ENCODE results near the gene CLRN1. TPM values are rescaled to one million over a fixed set of nuclear protein-coding genes. Genes with fewer than 3 reads are reported as not detected.

CLRN1 gene
- total RNA-seq, 1 experiment from 2014 or later = not detected

- TF ChIP-seq CTCF (conservative IDR thresholded peaks at IDR 0.05) (no peak), EZH2 (IDR thresholded peaks at IDR 0.05; ENCODE audit: low read depth) (no peak)
- intact Hi-C loops (cut with micrococcal nuclease; ENCODE audit: unreplicated experiment) = no loop called here
- H3K27me3 ChIP-seq (ENCODE audit: insufficient read depth, low read depth) = peaks cover 14% of the 10 kb centered on the region; the same call in 1 of the 2 replicates
Observed at GRCh38 chr3:150905339-150905738, 67.2 kb downstream of the CLRN1 start, which contains the start of gene MINDY4B. Gene MINDY4B (minus strand): TSS chr3:150905439. CDS start chr3:150905439, 0 bp downstream.

GRCh38 chr3:150902988-150903387 is 69.5 kb downstream of the CLRN1 start:
- CTCF ChIA-PET = no interaction called here
- Histone ChIP-seq H3K27me3 (ENCODE audit: insufficient read depth, low read depth) (peaks cover 6% of the 10 kb centered on the region; the same call in 1 of the 2 replicates), H3K9me2 (ENCODE audit: insufficient read depth) (no peaks in the 10 kb centered on the region), H3K4me3 (no peak overlapping the region), H3K4me2 (no peak overlapping the region), H4K20me1 (ENCODE audit: insufficient read depth) (no peaks in the 10 kb centered on the region), H3K4me1 (replicated peaks; ENCODE audit: insufficient read depth) (no peaks in the 10 kb centered on the region), H3K9me3 (ENCODE audit: insufficient read depth, low read depth) (no peaks in the 10 kb centered on the region), H2AFZ (no peak overlapping the region), H3K27ac (no peak overlapping the region), H3K36me3 (ENCODE audit: low read depth) (no peaks in the 10 kb centered on the region), H3K79me2 (ENCODE audit: low read depth) (no peaks in the 10 kb centered on the region), H3F3A (ENCODE audit: insufficient read depth, low read depth) (no peaks in the 10 kb centered on the region)
- no TSS peak for BruUV-seq (replicated peaks)
- TF ChIP-seq EZH2 (IDR thresholded peaks at IDR 0.05; ENCODE audit: low read depth) = no peak
- no peak for TF ChIP-seq CTCF (conservative IDR thresholded peaks at IDR 0.05)
- no peak for DNase-seq
- POLR2A ChIA-PET (ENCODE audit: unreplicated experiment) = no interaction called here
- intact Hi-C loops (cut with micrococcal nuclease; ENCODE audit: unreplicated experiment) = no loop called here

More at GRCh38 chr3:150905339-150905738, 67.2 kb downstream of the CLRN1 start, which contains the start of gene MINDY4B:
- no peak for DNase-seq
- Histone ChIP-seq H4K20me1 (ENCODE audit: insufficient read depth) (no peaks in the 10 kb centered on the region), H3K9me3 (ENCODE audit: insufficient read depth, low read depth) (no peaks in the 10 kb centered on the region), H3K27ac (no peak within 1 kb of the TSS), H3K4me3 (no peak within 1 kb of the TSS), H3K36me3 (ENCODE audit: low read depth) (no peaks in the 10 kb centered on the region), H3K4me1 (replicated peaks; ENCODE audit: insufficient read depth) (no peaks in the 10 kb centered on the region), H3K4me2 (no peak within 1 kb of the TSS), H2AFZ (no peak within 1 kb of the TSS), H3F3A (ENCODE audit: insufficient read depth, low read depth) (no peaks in the 10 kb centered on the region), H3K79me2 (ENCODE audit: low read depth) (no peaks in the 10 kb centered on the region), H3K9me2 (ENCODE audit: insufficient read depth) (no peaks in the 10 kb centered on the region)
- POLR2A ChIA-PET (ENCODE audit: unreplicated experiment) = no interaction called here
- BruUV-seq (replicated peaks) = no TSS peak
- CTCF ChIA-PET = no interaction called here

GRCh38 chr3:150901793-150902192 is 70.7 kb downstream of the CLRN1 start:
- no TSS peak for BruUV-seq (replicated peaks)
- TF ChIP-seq CTCF (conservative IDR thresholded peaks at IDR 0.05) (no peak), EZH2 (IDR thresholded peaks at IDR 0.05; ENCODE audit: low read depth) (no peak)
- CTCF ChIA-PET = no interaction called here
- Histone ChIP-seq H3K4me3 (no peak overlapping the region), H3K4me2 (no peak overlapping the region), H3K27ac (no peak overlapping the region), H3K4me1 (replicated peaks; ENCODE audit: insufficient read depth) (no peaks in the 10 kb centered on the region), H3K36me3 (ENCODE audit: low read depth) (no peaks in the 10 kb centered on the region), H3F3A (ENCODE audit: insufficient read depth, low read depth) (no peaks in the 10 kb centered on the region), H2AFZ (no peak overlapping the region), H3K9me2 (ENCODE audit: insufficient read depth) (no peaks in the 10 kb centered on the region), H3K79me2 (ENCODE audit: low read depth) (no peaks in the 10 kb centered on the region), H4K20me1 (ENCODE audit: insufficient read depth) (no peaks in the 10 kb centered on the region), H3K9me3 (ENCODE audit: insufficient read depth, low read depth) (no peaks in the 10 kb centered on the region), H3K27me3 (ENCODE audit: insufficient read depth, low read depth) (peaks cover 6% of the 10 kb centered on the region; the same call in 1 of the 2 replicates)
- no peak for DNase-seq
- intact Hi-C loops (cut with micrococcal nuclease; ENCODE audit: unreplicated experiment) = no loop called here
- POLR2A ChIA-PET (ENCODE audit: unreplicated experiment) = interaction anchor here (0.6 kb wide), 1 partner anchor 1269 kb away, joined by 3 read pairs; no protein-coding TSS in a partner anchor

Data from PC-9 (cell line).